Neural cell (in vitro differentiated cells): ENCODE measurements around the gene VSTM4. TPM values are rescaled to one million over a fixed set of nuclear protein-coding genes. Genes with fewer than 3 reads are reported as not detected.

Experiments used
- H2AFZ ChIP-seq: fragments of 200-600, 300-800 bp; sonication (generic), shearing (Covaris generic); 2 replicates; pipeline ENCODE4 v1.6.0; 2014; ENCODE audit warnings: low read depth, mild to moderate bottlenecking, antibody characterized with exemption, low read length, moderate library complexity
- H3F3A ChIP-seq: fragments of 200-600 bp; shearing (Covaris generic); 2 replicates; pipeline ENCODE4 v1.6.1; 2016; ENCODE audit warnings: mild to moderate bottlenecking, moderate library complexity, mixed read lengths, antibody characterized with exemption, low read length; ENCODE audit not compliant: insufficient read depth, poor library complexity, severe bottlenecking
- H3K27ac ChIP-seq: fragments of 200-600, 300-800 bp; sonication (generic), shearing (Covaris generic); 2 replicates; pipeline ENCODE4 v1.5.1; 2014; ENCODE audit warnings: mild to moderate bottlenecking, low read length, moderate library complexity
- H3K27me3 ChIP-seq: fragments of 300-800, 200-600 bp; sonication (generic), shearing (Covaris generic); 2 replicates; pipeline ENCODE4 v1.6.0; 2014; ENCODE audit warnings: mild to moderate bottlenecking, low read depth, low read length, moderate library complexity; ENCODE audit not compliant: insufficient read depth
- H3K36me3 ChIP-seq: fragments of 300-800, 200-600 bp; sonication (generic), shearing (Covaris generic); 2 replicates; pipeline ENCODE4 v1.5.1; 2014; ENCODE audit warnings: mild to moderate bottlenecking, antibody characterized with exemption, low read length, moderate library complexity; ENCODE audit not compliant: insufficient read depth
- H3K4me2 ChIP-seq: fragments of 300-800, 200-600 bp; sonication (generic), shearing (Covaris generic); 2 replicates; pipeline ENCODE4 v1.6.0; 2014; ENCODE audit warnings: mild to moderate bottlenecking, low read length
- H3K4me3 ChIP-seq: fragments of 300-800, 200-600 bp; sonication (generic), shearing (Covaris generic); 2 replicates; pipeline ENCODE4 v1.5.1; 2014; ENCODE audit warnings: mild to moderate bottlenecking, low read length, moderate library complexity
- H3K79me2 ChIP-seq: fragments of 200-600 bp; shearing (Covaris generic); replicated peaks from 2 replicates; pipeline ENCODE4 v1.6.0; 2014; ENCODE audit warnings: mild to moderate bottlenecking, low read length, moderate library complexity; ENCODE audit not compliant: insufficient read depth
- H3K9ac ChIP-seq: fragments of 300-800, 200-600 bp; sonication (generic), shearing (Covaris generic); 2 replicates; pipeline ENCODE4 v1.6.1; 2016; ENCODE audit warnings: mild to moderate bottlenecking, low read length, mixed read lengths
- H3K9me2 ChIP-seq: fragments of 200-600 bp; shearing (Covaris generic); 2 replicates; pipeline ENCODE4 v1.6.1; 2016; ENCODE audit warnings: mild to moderate bottlenecking, low read length, mixed read lengths; ENCODE audit not compliant: insufficient read depth
- H3K9me3 ChIP-seq: fragments of 200-600, 300-800 bp; sonication (generic), shearing (Covaris generic); 2 replicates; pipeline ENCODE4 v1.6.1; 2016; ENCODE audit warnings: mild to moderate bottlenecking, mixed run types, low read length, moderate library complexity, mixed read lengths
- H4K20me1 ChIP-seq: fragments of 200-600 bp; shearing (Covaris generic); 2 replicates; pipeline ENCODE4 v1.6.1; 2016; ENCODE audit warnings: mild to moderate bottlenecking, mixed run types; ENCODE audit not compliant: insufficient read depth
- EP300 ChIP-seq: fragments of 450-650 bp; conservative IDR thresholded peaks from 2 replicates; pipeline ENCODE4 v1.6.1; 2014; ENCODE audit warnings: antibody characterized with exemption, mild to moderate bottlenecking, moderate library complexity; ENCODE audit not compliant: poor library complexity, severe bottlenecking
- EZH2 ChIP-seq: fragments of 200-600, 300-800 bp; shearing (Covaris generic), sonication (generic); IDR thresholded peaks from 2 replicates; pipeline ENCODE4 v1.6.1; 2014; ENCODE audit warnings: antibody characterized with exemption, low read length, borderline replicate concordance, mild to moderate bottlenecking; ENCODE audit not compliant: insufficient read depth, poor library complexity, severe bottlenecking
- MXI1 ChIP-seq: fragments of 450-650 bp; conservative IDR thresholded peaks from 2 replicates; pipeline ENCODE4 v1.6.1; 2014; ENCODE audit warnings: antibody characterized with exemption, mild to moderate bottlenecking; ENCODE audit not compliant: poor library complexity, severe bottlenecking
- POLR2AphosphoS5 ChIP-seq: IDR thresholded peaks from 2 replicates; pipeline ENCODE4 v1.6.1; 2012
- RAD21 ChIP-seq: fragments of 450-650 bp; conservative IDR thresholded peaks from 2 replicates; pipeline ENCODE4 v1.6.1; 2014; ENCODE audit warnings: antibody characterized with exemption, mild to moderate bottlenecking, moderate library complexity
- SMC3 ChIP-seq: fragments of 450-650 bp; conservative IDR thresholded peaks from 2 replicates; pipeline ENCODE4 v1.6.1; 2014; ENCODE audit warnings: antibody characterized with exemption, mild to moderate bottlenecking, moderate library complexity; ENCODE audit not compliant: poor library complexity
- TAF1 ChIP-seq: IDR thresholded peaks from 2 replicates; pipeline ENCODE4 v1.6.1; 2012; ENCODE audit warnings: low read depth
- polyA plus RNA-seq: library from polyadenylated mRNA; depleted of rRNA; stranded (reverse); fragments of >200 nt; gene quantifications from 2 replicates; pipeline ENCODE4 v1.2.3, GENCODE V29; 2014
- TF ChIP-seq, protein P1 (sequence below): IDR thresholded peaks from 2 replicates; pipeline ENCODE4 v1.6.1; 2012; ENCODE audit warnings: borderline replicate concordance
- TF ChIP-seq, protein P2 (sequence below): fragments of 450-650 bp; IDR thresholded peaks from 2 replicates; pipeline ENCODE4 v1.5.1; 2014; ENCODE audit warnings: antibody characterized with exemption, mild to moderate bottlenecking, moderate library complexity; ENCODE audit not compliant: poor library complexity, severe bottlenecking

The VSTM4 gene
- polyA plus RNA-seq, 1 donor from 2014 or later = 0.52 TPM

DNA sequence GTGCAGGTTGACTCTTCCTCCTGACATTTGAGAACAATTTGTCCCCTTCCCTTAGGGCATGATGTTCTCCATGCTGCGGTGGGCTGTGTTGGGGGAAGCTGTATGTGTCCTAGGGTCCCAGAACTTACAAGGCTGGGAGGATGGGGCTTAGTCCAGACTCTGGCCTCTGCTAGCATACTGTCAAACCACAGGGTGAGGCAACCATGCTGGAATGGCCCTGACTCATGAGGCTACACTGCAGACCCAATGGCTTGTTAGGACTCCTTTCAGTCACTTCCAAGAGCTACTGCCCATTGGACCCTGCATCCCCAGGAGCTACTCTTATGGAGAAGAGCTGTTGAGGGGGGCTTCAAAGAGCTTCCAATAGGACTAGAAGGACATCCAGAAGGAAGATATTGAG lies 38.6 kb upstream of the VSTM4 start:
- Histone ChIP-seq H3K79me2 (no peaks in the 10 kb centered on the region), H3K36me3 (no peaks in the 10 kb centered on the region), H3K9ac (no peak overlapping the region), H3K27ac (no peak overlapping the region), H3F3A (no peaks in the 10 kb centered on the region), H3K27me3 (no peaks in the 10 kb centered on the region), H2AFZ (no peak overlapping the region), H3K4me3 (no peak overlapping the region), H3K9me3 (no peaks in the 10 kb centered on the region), H3K4me2 (no peak overlapping the region), H4K20me1 (no peaks in the 10 kb centered on the region), H3K9me2 (no peaks in the 10 kb centered on the region)
- TF ChIP-seq RAD21 = no peak
- TF ChIP-seq POLR2AphosphoS5 = no peak

DNA sequence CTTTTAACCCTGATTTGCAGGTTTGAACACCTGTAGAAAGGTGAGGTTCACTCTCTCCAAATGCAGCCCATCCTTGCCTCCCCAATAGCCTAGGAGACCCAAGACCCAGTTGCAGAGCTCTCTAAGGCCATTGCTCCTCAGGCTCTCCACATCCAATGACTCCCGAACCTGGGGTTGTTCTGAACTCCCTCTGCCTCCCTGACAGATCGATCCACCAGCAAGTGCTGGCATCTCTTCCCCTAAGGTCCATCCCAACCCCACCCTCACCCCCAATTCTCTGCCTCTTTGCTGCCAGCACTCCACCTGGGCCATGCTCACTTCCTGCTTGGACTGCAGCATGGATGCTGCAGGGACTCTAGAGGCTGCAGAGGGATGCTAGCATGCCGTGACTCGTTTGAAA lies 37.8 kb upstream of the VSTM4 start:
- no peak for TF ChIP-seq SMC3
- H3K79me2 ChIP-seq = no peaks in the 10 kb centered on the region
- H3K9ac ChIP-seq = no peak overlapping the region
- no peak overlapping the region for H3K4me2 ChIP-seq
- no peaks in the 10 kb centered on the region for H3K27me3 ChIP-seq
- no peak overlapping the region for H2AFZ ChIP-seq
- H3K4me3 ChIP-seq = no peak overlapping the region
- no peaks in the 10 kb centered on the region for H3K9me3 ChIP-seq
- H3K27ac ChIP-seq = no peak overlapping the region
- no peaks in the 10 kb centered on the region for H3K9me2 ChIP-seq
- no peaks in the 10 kb centered on the region for H4K20me1 ChIP-seq
- H3K36me3 ChIP-seq = no peaks in the 10 kb centered on the region
- no peaks in the 10 kb centered on the region for H3F3A ChIP-seq

DNA sequence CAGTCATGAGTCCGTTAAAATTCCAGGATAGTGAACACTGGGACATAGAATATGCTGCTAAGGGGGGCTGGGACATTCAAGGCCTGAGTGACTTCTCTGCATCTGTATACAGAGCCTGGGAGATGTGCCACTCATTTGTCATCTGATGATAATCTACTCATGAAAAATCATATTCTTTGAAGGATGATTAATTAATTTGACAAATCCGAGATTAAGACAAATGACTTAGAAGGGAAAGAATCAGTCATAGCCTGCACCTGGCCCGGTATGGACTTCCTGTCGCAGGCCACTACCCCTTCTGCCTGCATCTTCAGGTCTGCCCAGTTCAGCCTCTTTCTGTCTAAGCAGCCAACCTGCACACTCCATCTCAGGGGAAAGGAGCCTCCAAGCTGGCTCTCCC lies 37.3 kb upstream of the VSTM4 start:
- no peaks in the 10 kb centered on the region for H3K36me3 ChIP-seq
- TF ChIP-seq POLR2AphosphoS5 (no peak), EP300 (no peak), EZH2 (no peak), RAD21 (no peak), TAF1 (no peak), SMC3 (no peak), MXI1 (no peak)
- TF ChIP-seq, protein P1, sequence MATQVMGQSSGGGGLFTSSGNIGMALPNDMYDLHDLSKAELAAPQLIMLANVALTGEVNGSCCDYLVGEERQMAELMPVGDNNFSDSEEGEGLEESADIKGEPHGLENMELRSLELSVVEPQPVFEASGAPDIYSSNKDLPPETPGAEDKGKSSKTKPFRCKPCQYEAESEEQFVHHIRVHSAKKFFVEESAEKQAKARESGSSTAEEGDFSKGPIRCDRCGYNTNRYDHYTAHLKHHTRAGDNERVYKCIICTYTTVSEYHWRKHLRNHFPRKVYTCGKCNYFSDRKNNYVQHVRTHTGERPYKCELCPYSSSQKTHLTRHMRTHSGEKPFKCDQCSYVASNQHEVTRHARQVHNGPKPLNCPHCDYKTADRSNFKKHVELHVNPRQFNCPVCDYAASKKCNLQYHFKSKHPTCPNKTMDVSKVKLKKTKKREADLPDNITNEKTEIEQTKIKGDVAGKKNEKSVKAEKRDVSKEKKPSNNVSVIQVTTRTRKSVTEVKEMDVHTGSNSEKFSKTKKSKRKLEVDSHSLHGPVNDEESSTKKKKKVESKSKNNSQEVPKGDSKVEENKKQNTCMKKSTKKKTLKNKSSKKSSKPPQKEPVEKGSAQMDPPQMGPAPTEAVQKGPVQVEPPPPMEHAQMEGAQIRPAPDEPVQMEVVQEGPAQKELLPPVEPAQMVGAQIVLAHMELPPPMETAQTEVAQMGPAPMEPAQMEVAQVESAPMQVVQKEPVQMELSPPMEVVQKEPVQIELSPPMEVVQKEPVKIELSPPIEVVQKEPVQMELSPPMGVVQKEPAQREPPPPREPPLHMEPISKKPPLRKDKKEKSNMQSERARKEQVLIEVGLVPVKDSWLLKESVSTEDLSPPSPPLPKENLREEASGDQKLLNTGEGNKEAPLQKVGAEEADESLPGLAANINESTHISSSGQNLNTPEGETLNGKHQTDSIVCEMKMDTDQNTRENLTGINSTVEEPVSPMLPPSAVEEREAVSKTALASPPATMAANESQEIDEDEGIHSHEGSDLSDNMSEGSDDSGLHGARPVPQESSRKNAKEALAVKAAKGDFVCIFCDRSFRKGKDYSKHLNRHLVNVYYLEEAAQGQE = no peak
- TF ChIP-seq, protein P2, sequence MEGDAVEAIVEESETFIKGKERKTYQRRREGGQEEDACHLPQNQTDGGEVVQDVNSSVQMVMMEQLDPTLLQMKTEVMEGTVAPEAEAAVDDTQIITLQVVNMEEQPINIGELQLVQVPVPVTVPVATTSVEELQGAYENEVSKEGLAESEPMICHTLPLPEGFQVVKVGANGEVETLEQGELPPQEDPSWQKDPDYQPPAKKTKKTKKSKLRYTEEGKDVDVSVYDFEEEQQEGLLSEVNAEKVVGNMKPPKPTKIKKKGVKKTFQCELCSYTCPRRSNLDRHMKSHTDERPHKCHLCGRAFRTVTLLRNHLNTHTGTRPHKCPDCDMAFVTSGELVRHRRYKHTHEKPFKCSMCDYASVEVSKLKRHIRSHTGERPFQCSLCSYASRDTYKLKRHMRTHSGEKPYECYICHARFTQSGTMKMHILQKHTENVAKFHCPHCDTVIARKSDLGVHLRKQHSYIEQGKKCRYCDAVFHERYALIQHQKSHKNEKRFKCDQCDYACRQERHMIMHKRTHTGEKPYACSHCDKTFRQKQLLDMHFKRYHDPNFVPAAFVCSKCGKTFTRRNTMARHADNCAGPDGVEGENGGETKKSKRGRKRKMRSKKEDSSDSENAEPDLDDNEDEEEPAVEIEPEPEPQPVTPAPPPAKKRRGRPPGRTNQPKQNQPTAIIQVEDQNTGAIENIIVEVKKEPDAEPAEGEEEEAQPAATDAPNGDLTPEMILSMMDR = no peak
- no peaks in the 10 kb centered on the region for H3F3A ChIP-seq
- no peaks in the 10 kb centered on the region for H3K9me3 ChIP-seq
- no peaks in the 10 kb centered on the region for H3K27me3 ChIP-seq
- no peak overlapping the region for H3K4me2 ChIP-seq
- H3K9me2 ChIP-seq = no peaks in the 10 kb centered on the region
- H3K27ac ChIP-seq = no peak overlapping the region
- no peaks in the 10 kb centered on the region for H3K79me2 ChIP-seq
- no peaks in the 10 kb centered on the region for H4K20me1 ChIP-seq
- no peak overlapping the region for H2AFZ ChIP-seq
- H3K9ac ChIP-seq = no peak overlapping the region
- H3K4me3 ChIP-seq = no peak overlapping the region
